Measurements from ENCODE around the gene ACTL10. TPM values are rescaled to one million over a fixed set of nuclear protein-coding genes. Genes with fewer than 3 reads are reported as not detected.

ACTL10 gene
- total and polyA plus RNA-seq, 2 of the 13 experiments (the other 11 are each of a cell fraction or from before 2014, with no cell fraction given) = not detected

DNA sequence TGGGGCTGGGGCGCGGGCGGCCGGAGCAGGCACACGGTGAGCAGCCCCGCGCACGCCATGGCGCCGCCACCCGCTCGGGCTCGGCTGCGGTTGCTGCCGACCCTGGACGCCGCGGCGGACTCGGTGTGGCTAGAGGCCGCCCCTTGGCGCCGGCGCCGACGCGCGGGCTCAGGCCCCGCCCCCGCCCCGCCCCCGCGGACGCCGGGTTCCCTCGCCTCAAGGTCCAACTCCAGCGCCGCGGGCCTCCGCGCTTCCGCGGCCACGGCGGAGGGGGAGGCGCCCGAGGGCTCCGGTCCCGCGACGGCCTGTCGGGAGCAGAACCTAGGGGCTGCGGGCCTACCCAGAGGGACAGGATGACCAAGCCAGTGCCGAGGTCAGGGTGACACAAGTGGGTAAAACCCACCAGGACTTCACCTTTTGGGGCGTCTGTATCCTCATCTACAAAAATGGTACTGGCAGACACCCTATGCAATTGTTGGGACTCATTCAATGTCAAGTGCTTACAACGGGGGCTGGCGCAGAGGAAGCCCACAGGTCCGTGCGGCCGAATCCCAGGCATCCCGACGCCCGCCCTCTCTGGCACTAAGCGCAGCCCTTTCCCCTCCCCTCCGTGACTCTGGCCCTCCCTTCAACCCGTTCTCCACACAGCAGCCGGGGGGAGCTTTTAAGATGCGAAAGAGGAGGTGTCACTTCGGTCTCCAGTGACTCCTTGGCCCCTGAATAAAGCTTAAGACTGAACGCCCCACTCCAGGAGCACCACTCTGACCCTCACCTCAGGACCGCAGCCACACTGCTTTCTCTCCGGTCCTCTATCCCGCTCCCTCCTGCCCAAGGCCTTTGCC lies 7.8 kb downstream of the ACTL10 start, which contains the start of gene NECAB3 (continued):
- TF ChIP-seq, protein P1, sequence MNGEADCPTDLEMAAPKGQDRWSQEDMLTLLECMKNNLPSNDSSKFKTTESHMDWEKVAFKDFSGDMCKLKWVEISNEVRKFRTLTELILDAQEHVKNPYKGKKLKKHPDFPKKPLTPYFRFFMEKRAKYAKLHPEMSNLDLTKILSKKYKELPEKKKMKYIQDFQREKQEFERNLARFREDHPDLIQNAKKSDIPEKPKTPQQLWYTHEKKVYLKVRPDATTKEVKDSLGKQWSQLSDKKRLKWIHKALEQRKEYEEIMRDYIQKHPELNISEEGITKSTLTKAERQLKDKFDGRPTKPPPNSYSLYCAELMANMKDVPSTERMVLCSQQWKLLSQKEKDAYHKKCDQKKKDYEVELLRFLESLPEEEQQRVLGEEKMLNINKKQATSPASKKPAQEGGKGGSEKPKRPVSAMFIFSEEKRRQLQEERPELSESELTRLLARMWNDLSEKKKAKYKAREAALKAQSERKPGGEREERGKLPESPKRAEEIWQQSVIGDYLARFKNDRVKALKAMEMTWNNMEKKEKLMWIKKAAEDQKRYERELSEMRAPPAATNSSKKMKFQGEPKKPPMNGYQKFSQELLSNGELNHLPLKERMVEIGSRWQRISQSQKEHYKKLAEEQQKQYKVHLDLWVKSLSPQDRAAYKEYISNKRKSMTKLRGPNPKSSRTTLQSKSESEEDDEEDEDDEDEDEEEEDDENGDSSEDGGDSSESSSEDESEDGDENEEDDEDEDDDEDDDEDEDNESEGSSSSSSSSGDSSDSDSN (CRISPR knock-in tag; IDR thresholded peaks at IDR 0.05) = peak; percentile 95
- TF ChIP-seq, protein P2, sequence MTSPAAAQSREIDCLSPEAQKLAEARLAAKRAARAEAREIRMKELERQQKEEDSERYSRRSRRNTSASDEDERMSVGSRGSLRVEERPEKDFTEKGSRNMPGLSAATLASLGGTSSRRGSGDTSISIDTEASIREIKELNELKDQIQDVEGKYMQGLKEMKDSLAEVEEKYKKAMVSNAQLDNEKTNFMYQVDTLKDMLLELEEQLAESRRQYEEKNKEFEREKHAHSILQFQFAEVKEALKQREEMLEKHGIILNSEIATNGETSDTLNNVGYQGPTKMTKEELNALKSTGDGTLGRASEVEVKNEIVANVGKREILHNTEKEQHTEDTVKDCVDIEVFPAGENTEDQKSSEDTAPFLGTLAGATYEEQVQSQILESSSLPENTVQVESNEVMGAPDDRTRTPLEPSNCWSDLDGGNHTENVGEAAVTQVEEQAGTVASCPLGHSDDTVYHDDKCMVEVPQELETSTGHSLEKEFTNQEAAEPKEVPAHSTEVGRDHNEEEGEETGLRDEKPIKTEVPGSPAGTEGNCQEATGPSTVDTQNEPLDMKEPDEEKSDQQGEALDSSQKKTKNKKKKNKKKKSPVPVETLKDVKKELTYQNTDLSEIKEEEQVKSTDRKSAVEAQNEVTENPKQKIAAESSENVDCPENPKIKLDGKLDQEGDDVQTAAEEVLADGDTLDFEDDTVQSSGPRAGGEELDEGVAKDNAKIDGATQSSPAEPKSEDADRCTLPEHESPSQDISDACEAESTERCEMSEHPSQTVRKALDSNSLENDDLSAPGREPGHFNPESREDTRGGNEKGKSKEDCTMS (CRISPR knock-in tag; conservative IDR thresholded peaks at IDR 0.05) = no peak
- TF ChIP-seq ZNF496 (CRISPR knock-in tag; IDR thresholded peaks at IDR 0.05; ENCODE audit: insufficient replicate concordance) = no peak
- TF ChIP-seq SMARCE1 (IDR thresholded peaks at IDR 0.05; ENCODE audit: borderline replicate concordance) = no peak
- no peak for TF ChIP-seq SMARCC2 (IDR thresholded peaks at IDR 0.05)
- TF ChIP-seq, protein P3, sequence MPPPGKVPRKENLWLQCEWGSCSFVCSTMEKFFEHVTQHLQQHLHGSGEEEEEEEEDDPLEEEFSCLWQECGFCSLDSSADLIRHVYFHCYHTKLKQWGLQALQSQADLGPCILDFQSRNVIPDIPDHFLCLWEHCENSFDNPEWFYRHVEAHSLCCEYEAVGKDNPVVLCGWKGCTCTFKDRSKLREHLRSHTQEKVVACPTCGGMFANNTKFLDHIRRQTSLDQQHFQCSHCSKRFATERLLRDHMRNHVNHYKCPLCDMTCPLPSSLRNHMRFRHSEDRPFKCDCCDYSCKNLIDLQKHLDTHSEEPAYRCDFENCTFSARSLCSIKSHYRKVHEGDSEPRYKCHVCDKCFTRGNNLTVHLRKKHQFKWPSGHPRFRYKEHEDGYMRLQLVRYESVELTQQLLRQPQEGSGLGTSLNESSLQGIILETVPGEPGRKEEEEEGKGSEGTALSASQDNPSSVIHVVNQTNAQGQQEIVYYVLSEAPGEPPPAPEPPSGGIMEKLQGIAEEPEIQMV (CRISPR knock-in tag; IDR thresholded peaks at IDR 0.05; ENCODE audit: low read depth) = peak; percentile 99
- no peak for TF ChIP-seq RFXANK (CRISPR knock-in tag; IDR thresholded peaks at IDR 0.05)
- TF ChIP-seq, protein P4, sequence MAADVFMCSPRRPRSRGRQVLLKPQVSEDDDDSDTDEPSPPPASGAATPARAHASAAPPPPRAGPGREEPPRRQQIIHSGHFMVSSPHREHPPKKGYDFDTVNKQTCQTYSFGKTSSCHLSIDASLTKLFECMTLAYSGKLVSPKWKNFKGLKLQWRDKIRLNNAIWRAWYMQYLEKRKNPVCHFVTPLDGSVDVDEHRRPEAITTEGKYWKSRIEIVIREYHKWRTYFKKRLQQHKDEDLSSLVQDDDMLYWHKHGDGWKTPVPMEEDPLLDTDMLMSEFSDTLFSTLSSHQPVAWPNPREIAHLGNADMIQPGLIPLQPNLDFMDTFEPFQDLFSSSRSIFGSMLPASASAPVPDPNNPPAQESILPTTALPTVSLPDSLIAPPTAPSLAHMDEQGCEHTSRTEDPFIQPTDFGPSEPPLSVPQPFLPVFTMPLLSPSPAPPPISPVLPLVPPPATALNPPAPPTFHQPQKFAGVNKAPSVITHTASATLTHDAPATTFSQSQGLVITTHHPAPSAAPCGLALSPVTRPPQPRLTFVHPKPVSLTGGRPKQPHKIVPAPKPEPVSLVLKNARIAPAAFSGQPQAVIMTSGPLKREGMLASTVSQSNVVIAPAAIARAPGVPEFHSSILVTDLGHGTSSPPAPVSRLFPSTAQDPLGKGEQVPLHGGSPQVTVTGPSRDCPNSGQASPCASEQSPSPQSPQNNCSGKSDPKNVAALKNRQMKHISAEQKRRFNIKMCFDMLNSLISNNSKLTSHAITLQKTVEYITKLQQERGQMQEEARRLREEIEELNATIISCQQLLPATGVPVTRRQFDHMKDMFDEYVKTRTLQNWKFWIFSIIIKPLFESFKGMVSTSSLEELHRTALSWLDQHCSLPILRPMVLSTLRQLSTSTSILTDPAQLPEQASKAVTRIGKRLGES (CRISPR knock-in tag; IDR thresholded peaks at IDR 0.05; ENCODE audit: borderline replicate concordance) = no peak; the same call in 1 of the 2 replicates
- no peak for TF ChIP-seq REXO4 (CRISPR knock-in tag; IDR thresholded peaks at IDR 0.05; ENCODE audit: borderline replicate concordance)
- 0 out of 2 replicates have a peak, but pooled peaks have one; percentile 57 for TF ChIP-seq ZNF780A (CRISPR knock-in tag; IDR thresholded peaks at IDR 0.05)
- TF ChIP-seq PITX1 (CRISPR knock-in tag; IDR thresholded peaks at IDR 0.05) = no peak; the same call in 1 of the 2 replicates
- TF ChIP-seq, protein P5, sequence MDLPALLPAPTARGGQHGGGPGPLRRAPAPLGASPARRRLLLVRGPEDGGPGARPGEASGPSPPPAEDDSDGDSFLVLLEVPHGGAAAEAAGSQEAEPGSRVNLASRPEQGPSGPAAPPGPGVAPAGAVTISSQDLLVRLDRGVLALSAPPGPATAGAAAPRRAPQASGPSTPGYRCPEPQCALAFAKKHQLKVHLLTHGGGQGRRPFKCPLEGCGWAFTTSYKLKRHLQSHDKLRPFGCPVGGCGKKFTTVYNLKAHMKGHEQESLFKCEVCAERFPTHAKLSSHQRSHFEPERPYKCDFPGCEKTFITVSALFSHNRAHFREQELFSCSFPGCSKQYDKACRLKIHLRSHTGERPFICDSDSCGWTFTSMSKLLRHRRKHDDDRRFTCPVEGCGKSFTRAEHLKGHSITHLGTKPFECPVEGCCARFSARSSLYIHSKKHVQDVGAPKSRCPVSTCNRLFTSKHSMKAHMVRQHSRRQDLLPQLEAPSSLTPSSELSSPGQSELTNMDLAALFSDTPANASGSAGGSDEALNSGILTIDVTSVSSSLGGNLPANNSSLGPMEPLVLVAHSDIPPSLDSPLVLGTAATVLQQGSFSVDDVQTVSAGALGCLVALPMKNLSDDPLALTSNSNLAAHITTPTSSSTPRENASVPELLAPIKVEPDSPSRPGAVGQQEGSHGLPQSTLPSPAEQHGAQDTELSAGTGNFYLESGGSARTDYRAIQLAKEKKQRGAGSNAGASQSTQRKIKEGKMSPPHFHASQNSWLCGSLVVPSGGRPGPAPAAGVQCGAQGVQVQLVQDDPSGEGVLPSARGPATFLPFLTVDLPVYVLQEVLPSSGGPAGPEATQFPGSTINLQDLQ (CRISPR knock-in tag; IDR thresholded peaks at IDR 0.05) = no peak; the same call in 1 of the 2 replicates
- no peak for TF ChIP-seq RORA (CRISPR knock-in tag; IDR thresholded peaks at IDR 0.05)
- peak; percentile 66 for TF ChIP-seq DMAP1 (CRISPR knock-in tag; IDR thresholded peaks at IDR 0.05)
- peak; percentile 61; the same call in 1 of the 2 replicates for TF ChIP-seq NCOR1 (IDR thresholded peaks at IDR 0.05; ENCODE audit: borderline replicate concordance, low read length)
